Breast epithelium (tissue), 3 donors: Measurements from ENCODE around the gene OR2T1.

ENCODE experiments used
- POLR2A ChIP-seq: fragments of 450-650 bp; IDR thresholded peaks from one replicate; pipeline ENCODE4 v1.6.1; 2016; ENCODE audit warnings: antibody characterized with exemption, mild to moderate bottlenecking, moderate library complexity
- POLR2AphosphoS5 ChIP-seq, 3 donors: sonication (generic); formaldehyde crosslinking; IDR thresholded peaks; one replicate each; pipeline ENCODE4 v1.6.1; 2017; ENCODE audit warnings: antibody characterized with exemption in 3 of 3

- TF ChIP-seq POLR2A, result no peak
- no peak for TF ChIP-seq POLR2AphosphoS5 (IDR thresholded peaks at IDR 0.05)
These were observed 41.6 kb upstream of the OR2T1 start, which contains the start of gene OR2T4 for GRCh38 chr1:248361121-248361715.
